Epithelial cell of proximal tubule (primary cell): ENCODE measurements around the gene ABCG8. TPM values are rescaled to one million over a fixed set of nuclear protein-coding genes. Genes with fewer than 3 reads are reported as not detected.

ENCODE experiments used
- DNase-seq: peaks from one replicate; pipeline ENCODE4 v3.0.0-alpha.2; 2011; ENCODE audit warnings: low read depth
- H3K4me3 ChIP-seq: 2 replicates; pipeline ENCODE4 v1.5.1; 2011; ENCODE audit warnings: low read depth, mild to moderate bottlenecking, low read length
- CTCF ChIP-seq: conservative IDR thresholded peaks from 2 replicates; pipeline ENCODE4 v1.5.1; 2012; ENCODE audit warnings: low read depth, mild to moderate bottlenecking, low read length
- total RNA-seq: library from RNA; depleted of rRNA; stranded (reverse); fragments of >200 nt; gene quantifications from 2 replicates; pipeline ENCODE4 v1.2.3, GENCODE V29; 2015

The ABCG8 gene
- total RNA-seq, 1 donor from 2014 or later, result not detected

- DNase-seq, result no peak
- H3K4me3 ChIP-seq, result no peak overlapping the region
These were observed 6.4 kb downstream of the ABCG8 start for GRCh38 chr2:43845181-43845580.

GRCh38 chr2:43846140-43846793 is 7.5 kb downstream of the ABCG8 start:
- H3K4me3 ChIP-seq, result no peak overlapping the region
- DNase-seq, result no peak
- no peak for TF ChIP-seq CTCF

More at GRCh38 chr2:43845181-43845580, 6.4 kb downstream of the ABCG8 start:
- TF ChIP-seq CTCF, result no peak

GRCh38 chr2:43848214-43848613 is 9.4 kb downstream of the ABCG8 start:
- DNase-seq, result no peak
- TF ChIP-seq CTCF, result no peak
- H3K4me3 ChIP-seq, result no peak overlapping the region

- TF ChIP-seq CTCF, result no peak
- no peak for DNase-seq
- H3K4me3 ChIP-seq, result no peak overlapping the region
These were observed 12.5 kb downstream of the ABCG8 start for GRCh38 chr2:43851011-43851980.

GRCh38 chr2:43852196-43852730 is 13.5 kb downstream of the ABCG8 start:
- no peak overlapping the region for H3K4me3 ChIP-seq
- no peak for DNase-seq
- TF ChIP-seq CTCF, result no peak

- no peak overlapping the region for H3K4me3 ChIP-seq
- TF ChIP-seq CTCF, result no peak
- DNase-seq, result no peak
These were observed 14.6 kb downstream of the ABCG8 start for GRCh38 chr2:43853141-43854081.
